Measurements from ENCODE around the gene SPOCK2.

Gene SPOCK2

DNA sequence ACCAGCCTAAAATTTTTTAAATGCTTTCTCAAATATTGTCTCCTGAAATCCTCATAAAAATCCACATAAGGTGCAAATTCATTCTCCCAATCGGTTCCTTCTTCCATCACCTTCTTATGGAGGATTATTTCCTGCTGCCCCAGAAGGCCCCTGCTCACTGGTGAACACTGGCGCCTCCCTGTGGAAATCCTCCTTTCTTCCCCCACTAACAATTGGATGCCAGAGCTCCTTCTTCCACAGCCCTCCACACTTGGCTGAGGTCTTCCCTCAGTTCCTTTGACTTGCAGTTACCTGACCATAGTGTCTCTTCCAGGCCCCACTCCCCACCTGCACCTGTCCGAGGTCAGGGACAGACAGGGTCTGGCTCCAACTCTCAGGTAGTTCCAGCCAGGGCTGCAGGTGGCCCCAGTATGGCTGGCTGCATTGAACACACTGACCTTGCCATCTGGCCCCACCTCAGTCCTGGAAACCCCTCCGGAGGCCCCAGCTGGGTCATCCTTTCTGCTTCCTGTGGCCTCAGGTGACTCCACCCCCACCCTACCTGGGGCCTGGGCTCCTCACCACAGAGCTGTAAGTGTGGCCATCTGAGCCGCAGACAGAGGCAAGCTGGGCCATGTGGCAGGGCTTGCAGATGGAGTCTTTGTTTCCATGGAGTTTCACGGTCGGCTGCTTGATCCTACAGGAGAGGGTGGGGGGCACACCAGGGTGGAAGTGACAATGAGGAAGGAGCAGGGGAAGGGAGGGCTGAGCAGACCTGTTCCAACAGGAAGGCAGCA is 18.4 kb downstream of the SPOCK2 start:
- DNase-seq: no peak

GRCh38 chr10:72068901-72069446 is 19.4 kb downstream of the SPOCK2 start:
- no peak for DNase-seq

- no peak for DNase-seq
These were observed 20.1 kb downstream of the SPOCK2 start for GRCh38 chr10:72068126-72068765.

DNA sequence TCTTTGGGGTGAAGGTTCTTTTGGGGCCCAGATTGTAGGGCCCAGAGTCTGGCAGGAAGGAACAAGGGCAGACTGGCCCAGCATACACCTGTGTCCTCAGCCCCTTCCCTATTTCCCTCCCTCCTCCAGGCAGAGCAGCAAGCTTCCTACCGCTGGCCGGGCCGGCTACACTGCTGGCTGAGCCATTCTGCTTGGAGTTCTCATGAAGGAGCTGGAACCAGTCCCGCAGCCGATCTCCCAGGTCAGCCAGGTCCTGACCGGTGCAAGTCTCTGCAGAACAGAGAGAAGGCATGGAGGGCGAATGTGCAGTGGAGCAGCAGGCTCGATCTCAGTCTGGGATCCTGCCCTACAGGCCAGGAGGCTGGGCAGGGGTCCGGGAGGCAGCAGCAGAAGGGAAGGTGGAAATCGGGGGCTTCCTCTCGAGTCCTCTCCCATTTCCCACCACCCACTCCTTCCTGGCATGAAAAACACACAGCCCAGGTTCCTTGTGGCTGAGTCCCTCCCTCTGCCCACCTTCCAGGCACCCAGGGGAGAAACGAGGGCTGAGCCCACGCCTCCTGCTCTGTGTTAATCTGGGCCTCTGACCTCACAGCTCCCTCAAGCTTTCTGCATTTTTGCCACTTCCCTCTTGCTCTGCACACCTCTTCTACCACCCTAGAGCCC is 20.8 kb downstream of the SPOCK2 start:
- no peak for DNase-seq

DNA sequence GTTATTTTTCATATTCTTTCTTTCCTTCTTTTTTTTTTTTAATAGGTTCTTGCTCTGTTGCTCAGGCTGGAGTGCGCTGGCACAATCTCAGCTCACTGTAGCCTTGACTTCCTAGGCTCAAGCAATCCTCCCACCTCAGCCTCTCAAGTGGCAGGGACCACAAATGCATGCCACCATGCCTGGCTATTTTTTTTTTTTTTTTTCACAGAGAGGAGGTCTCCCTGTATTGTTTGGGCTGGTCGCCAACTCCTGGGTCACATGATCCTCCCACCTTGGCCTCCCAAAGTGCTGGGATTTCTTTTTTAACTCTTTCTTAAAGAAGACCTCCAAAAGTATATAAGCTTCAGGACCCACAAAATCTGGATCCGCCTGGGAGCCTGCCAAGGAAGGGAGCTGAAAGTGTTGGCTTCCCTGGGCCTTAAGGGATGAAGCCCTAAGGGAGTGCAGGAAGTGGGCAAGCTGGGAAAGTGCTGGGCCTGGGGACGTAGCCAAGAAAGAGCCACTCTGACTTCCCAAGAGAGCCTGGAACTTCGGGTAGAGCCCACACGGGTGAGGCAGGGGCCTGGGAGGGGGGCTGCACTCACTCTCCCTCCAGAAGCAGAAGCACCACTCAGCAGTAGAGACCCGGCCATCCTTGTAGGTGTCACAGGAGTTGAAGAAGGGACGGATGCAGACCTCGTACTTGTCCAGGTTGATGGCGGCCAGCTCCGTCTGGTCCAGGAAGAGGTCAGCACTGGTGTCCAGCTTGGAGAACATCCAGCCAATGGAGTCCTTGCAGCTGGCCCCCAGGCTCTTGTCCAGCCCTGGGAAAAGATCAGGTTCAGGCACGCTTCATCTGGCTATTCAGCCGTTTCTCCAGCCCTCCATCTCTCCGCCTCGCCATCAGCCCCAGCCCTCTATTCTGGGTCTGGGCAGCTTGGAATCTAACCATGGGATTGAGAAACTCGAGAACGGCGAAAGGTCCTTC is 21.8 kb downstream of the SPOCK2 start:
- DNase-seq: no peak

DNA sequence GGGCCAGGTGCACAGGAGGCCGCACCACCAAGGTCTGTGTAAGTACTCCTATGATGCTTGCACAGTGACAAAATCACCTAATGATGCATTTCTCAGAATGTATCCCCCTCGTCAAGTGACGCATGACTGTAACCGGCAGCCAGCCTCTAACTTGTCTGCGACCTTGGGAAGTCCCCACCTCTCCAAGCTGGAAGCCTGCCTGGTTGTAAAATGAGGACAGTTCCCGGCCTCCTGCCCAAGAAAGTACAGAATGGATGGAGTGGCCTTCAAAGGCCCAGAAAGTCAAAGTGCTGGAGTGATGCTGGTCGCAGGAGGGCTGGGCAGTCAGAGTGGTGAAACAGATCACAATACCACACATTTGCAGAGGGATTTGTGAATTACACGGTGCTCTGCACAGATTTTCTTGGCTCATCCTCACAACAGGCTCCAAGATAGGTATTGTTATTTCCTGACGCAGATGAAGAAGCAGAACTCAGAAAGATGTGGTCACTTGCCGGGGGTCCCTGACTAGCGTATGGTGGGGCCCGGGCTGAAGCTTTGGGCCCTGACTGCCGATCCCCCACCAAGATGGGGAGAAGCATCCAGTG is 22.8 kb downstream of the SPOCK2 start:
- no peak for DNase-seq

GRCh38 chr10:72063703-72064391 is 24.5 kb downstream of the SPOCK2 start:
- DNase-seq: no peak

- DNase-seq: no peak
These were observed 25.3 kb downstream of the SPOCK2 start for GRCh38 chr10:72062832-72063702.

DNA sequence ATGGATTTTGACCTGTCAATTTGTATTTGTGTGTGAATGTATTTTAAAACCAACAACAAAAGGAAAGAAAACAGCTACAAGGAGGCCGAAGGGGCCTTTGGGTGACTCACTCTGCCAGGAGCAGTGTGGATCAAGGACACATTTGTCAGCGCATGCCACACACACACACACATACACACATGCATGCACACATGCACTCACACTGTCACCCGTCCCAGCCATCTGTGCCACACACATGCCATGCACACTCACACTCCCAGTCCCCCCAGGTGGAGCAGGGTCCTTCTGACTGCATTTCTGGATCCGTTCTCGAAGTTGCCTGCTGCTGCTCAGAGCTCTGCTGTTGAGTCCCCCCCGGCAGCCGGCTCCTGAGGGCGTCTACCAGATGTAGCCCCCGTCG is 26.0 kb downstream of the SPOCK2 start:
- DNase-seq: no peak

DNA sequence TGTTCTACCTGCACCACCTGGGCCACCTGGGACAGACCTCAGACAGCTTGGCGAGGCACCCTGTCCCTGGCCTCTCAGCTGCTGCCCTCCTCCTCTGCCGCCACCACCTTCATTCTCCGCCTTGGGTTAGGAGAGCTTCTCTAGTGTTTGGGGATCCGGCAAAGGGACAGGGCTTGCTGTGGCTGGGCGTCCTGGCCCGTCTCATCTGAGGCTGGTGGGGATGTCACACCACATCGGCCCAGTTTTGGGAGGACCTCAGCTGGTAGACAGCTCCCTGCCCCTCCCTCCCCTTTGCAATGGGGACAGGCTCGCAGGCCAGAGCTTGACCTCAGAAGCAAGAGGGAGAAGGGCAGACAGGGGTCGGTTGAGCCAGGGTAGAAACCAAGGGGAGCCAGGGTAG is 26.4 kb downstream of the SPOCK2 start:
- no peak for DNase-seq

GRCh38 chr10:72061491-72061890 is 26.9 kb downstream of the SPOCK2 start:
- no peak for DNase-seq

DNA sequence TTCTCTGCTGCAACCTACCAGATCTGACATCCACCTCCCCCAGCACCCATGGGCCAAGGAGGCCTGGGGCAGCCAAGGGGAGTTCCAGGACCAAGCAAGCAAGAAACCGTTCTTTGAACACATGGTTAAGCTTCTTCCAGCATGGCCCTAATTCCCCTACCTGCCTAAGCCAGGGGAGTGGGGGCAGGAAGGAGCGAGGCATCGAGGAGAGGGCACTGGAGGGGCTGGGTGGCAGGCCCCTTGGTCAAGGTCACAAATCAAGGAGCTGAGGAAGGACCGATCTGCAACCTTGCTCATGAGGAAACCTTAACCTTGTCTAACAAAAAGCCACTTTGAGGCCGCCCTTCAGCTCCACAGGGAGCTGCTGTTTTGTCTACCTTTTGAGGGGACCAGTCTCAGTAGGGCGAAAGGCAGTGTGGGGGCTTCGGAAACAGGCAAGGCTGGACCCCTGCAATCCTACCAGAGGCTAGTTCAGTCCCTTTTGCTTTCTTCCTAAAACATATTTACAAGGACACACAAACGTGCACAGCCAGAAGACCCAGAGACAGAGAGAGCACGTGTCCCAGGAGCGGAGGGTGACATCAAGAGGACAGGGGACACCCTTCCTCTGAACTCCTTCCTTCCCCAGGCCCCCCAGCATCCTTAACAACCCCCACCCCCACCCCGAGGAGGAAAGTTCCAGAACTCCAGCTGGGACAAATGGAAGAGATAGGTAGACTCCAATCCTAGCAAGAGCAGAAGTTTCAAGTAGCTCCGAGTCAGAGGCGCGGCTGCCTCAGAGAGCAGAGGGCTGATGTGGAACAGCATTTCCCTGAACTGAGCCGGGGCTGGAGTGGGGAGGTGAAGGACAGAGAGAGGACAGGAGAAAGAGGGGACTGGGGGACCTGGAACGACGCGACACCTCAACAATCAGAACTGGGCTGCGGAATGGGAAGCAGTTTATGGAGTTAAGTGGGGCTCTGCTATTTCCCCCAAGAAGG is 28.2 kb downstream of the SPOCK2 start:
- no peak for DNase-seq

GRCh38 chr10:72058989-72059842 is 29.1 kb downstream of the SPOCK2 start:
- DNase-seq: no peak

- no peak for DNase-seq
These were observed 29.9 kb downstream of the SPOCK2 start for GRCh38 chr10:72058347-72058898.

- DNase-seq: no peak
These were observed 31.2 kb downstream of the SPOCK2 start for GRCh38 chr10:72056932-72057751.

GRCh38 chr10:72056113-72056512 is 32.2 kb downstream of the SPOCK2 start:
- no peak for DNase-seq

DNA sequence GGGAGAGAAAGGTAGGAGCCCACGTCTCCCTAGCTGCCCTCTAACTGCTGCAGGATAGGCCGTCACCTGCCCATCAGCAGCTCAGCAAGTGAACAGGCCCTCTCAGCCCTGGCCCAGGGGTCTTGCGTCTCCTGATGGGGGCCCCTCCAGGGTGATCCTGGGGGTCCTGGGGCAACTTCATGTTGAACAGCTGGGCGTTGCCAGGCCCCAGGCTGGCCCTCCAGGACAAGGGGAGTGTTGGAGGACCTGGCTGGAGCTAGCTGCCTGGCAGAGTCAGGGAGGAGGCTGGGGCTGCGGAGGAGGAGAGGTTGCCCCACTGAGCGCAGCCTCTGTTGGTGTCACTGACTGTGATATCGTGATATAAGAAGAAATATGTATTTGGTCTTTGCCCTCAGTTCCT is 34.7 kb downstream of the SPOCK2 start:
- no peak for DNase-seq

All from activated CD4-positive, alpha-beta T cell treated with anti-CD3 and anti-CD28 coated beads for 1 hour (primary cell).